ENCODE measurements around the gene GPR55. TPM values are rescaled to one million over a fixed set of nuclear protein-coding genes. Genes with fewer than 3 reads are reported as not detected.

GPR55 gene
- total RNA-seq, 1 donor, result under 0.01 TPM

- TF ChIP-seq CTCF (IDR thresholded peaks at IDR 0.05; ENCODE audit: insufficient read depth, low read length), result no peak
- H3K4me3 ChIP-seq (ENCODE audit: low read depth, low read length), result no peak overlapping the region
- no peak for DNase-seq (ENCODE audit: low read depth)
Measured at GRCh38 chr2:230875347-230876315, 49.4 kb downstream of the GPR55 start.

DNA sequence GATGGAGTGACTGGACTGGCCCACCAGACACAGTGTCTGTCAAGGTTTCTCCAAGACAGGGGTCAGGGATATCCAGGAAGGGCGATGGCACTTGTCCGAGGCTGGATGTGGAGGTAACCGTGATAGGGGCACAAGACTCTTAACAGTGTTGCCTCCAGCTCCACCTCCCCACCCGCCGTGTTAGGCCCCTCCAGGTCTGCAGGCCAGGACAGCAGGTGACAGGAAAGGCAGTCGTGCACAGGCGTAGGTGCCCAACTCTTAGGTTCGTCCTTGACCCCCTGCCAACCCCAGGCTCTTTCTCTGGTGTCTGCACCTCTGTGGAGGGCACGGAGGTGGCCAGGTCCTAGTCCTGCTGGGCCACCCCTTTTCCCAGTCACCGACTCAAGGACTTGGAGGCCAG, 50.2 kb downstream of the GPR55 start:
- no peak overlapping the region for H3K4me3 ChIP-seq (ENCODE audit: low read depth, low read length)
- no peak for TF ChIP-seq CTCF (IDR thresholded peaks at IDR 0.05; ENCODE audit: insufficient read depth, low read length)
- no peak for DNase-seq (ENCODE audit: low read depth)

DNA sequence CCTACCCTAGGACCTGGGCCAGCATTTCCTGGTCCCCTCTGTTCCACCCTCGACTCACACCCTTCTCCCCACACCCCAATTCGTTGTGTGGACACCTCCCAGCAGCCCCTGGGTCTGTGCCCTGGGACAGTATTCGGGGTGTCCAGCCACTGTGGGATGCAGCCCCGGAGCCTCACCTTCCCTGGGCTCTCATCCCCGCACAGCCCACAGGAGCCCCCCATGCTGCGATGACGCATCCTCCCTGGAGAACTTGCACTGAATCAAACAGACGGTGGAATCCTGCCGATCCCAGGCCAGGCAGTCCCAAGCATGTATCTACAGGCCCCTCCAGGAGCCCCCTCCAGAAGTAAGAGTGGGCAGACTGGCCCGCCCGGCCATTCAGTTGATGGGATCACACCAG, 50.6 kb downstream of the GPR55 start:
- TF ChIP-seq CTCF (IDR thresholded peaks at IDR 0.05; ENCODE audit: insufficient read depth, low read length), result no peak
- DNase-seq (ENCODE audit: low read depth), result no peak
- no peak overlapping the region for H3K4me3 ChIP-seq (ENCODE audit: low read depth, low read length)

GRCh38 chr2:230873661-230874401, 51.2 kb downstream of the GPR55 start:
- no peak for DNase-seq (ENCODE audit: low read depth)
- H3K4me3 ChIP-seq (ENCODE audit: low read depth, low read length), result no peak overlapping the region
- TF ChIP-seq CTCF (IDR thresholded peaks at IDR 0.05; ENCODE audit: insufficient read depth, low read length), result no peak

DNA sequence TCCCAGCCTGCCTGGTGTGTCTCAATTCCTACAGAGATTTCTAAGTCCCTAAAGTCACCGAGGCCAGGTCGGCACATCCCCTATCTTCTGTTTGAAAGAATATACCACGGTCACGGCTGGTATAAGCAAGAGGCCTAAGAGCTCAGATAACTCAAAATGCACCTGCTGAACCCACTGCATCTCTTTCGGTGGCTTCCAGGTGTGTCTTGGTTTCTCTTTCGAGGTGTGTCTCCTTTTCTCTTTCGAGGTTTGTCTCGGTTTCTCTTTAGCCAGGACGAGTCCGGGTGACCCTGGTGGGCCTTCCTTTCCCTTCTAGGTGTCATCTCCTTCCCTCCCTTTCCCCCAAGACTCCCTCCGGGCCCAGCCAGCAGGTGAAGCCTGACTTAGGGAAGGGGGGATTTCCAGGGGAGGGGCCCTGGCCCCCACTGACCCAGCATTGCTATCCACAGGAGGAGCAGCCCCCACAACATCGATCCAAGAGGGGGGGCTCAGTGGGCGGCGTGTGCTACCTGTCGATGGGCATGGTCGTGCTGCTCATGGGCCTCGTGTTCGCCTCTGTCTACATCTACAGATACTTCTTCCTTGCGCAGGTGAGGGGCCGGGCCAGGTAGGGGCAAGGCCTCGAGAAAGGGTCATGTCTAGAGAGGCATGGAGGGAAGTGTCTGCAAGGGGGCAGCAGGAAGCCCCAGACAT, 51.9 kb downstream of the GPR55 start:
- DNase-seq (ENCODE audit: low read depth), result no peak
- TF ChIP-seq CTCF (IDR thresholded peaks at IDR 0.05; ENCODE audit: insufficient read depth, low read length), result no peak
- H3K4me3 ChIP-seq (ENCODE audit: low read depth, low read length), result no peak overlapping the region

DNA sequence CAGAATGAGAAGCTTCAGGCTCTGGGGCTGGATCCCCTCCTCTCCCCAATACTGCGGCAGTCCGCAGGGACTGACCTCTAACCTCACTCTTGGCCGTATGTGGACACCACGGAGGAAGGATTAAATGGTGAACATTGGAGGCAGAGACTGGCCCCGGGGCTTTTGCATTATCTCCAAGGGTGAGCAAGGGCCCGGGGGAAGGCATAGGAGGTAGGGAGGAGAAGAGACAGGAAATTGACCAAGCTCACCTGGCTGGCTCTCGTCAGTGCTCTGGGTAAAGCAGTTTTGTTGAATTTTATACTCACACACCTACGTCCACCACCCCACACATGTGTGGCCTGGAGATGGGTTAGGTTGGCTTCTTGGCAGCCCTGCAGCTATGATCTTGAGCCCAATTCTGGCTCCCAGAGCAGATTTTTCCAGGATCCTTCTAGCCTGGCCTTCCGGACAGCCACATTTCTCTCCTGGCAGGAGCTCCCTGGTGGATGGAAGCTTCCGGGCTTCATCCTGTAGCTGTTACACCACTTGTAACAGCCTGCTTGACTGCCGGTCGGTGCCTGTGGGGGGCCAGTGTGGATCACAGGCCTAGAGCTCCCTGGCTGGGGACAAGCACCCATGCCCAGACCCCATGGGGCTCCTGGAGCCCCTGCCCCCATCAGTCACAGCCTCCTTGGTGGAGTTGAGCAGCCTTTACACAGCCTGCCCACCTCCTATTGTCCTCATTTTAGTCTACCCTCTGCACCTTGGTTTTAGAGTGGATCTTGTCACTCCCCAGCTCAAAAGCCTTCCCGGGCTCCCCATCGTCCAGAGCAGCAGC, 52.7 kb downstream of the GPR55 start:
- no peak overlapping the region for H3K4me3 ChIP-seq (ENCODE audit: low read depth, low read length)
- no peak for DNase-seq (ENCODE audit: low read depth)
- no peak for TF ChIP-seq CTCF (IDR thresholded peaks at IDR 0.05; ENCODE audit: insufficient read depth, low read length)
